ENCODE results near the gene NEK4.

The NEK4 gene

DNA sequence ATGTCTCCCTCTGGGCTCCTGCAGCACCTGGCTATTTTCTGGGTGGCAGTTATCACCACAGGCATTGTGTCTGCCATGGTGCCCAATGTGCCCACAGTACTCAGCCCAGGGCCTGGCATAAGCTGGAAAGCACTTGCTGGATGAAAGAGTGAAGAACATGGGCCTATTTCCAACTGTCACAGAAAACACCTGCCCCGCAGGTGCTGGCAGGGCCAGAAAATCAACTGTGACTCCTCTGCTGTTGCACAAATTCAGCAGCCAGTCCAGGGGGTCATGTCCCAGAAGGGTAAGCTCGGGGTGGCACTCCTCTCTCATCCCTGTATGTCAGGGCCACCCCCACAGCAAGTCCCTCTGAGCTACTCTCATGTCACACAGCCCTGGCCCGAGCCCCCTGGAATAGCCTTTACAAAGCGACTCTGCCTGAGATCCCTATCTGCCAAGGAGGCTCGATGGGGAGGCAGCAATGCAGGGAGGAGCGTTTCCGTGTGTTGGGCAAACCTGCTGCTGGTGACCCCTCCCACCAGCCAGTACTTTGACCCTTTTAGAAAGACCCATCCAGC, 40.8 kb upstream of the NEK4 start:
- no peak for TF ChIP-seq CTCF (IDR thresholded peaks at IDR 0.05; ENCODE audit: low read depth, low read length, missing control alignments)
- DNase-seq (ENCODE audit: low read depth), result no peak
- no peak overlapping the region for H3K4me3 ChIP-seq (ENCODE audit: low read depth, low read length)

- no peak for TF ChIP-seq CTCF (IDR thresholded peaks at IDR 0.05; ENCODE audit: low read depth, low read length, missing control alignments)
Observed at GRCh38 chr3:52810923-52811322, 40.2 kb upstream of the NEK4 start.

GRCh38 chr3:52809662-52810377, 39.1 kb upstream of the NEK4 start:
- DNase-seq (ENCODE audit: low read depth), result no peak
- no peak overlapping the region for H3K4me3 ChIP-seq (ENCODE audit: low read depth, low read length)
- TF ChIP-seq CTCF (IDR thresholded peaks at IDR 0.05; ENCODE audit: low read depth, low read length, missing control alignments), result no peak

More at GRCh38 chr3:52810923-52811322, 40.2 kb upstream of the NEK4 start:
- H3K4me3 ChIP-seq (ENCODE audit: low read depth, low read length), result no peak overlapping the region
- no peak for DNase-seq (ENCODE audit: low read depth)

DNA sequence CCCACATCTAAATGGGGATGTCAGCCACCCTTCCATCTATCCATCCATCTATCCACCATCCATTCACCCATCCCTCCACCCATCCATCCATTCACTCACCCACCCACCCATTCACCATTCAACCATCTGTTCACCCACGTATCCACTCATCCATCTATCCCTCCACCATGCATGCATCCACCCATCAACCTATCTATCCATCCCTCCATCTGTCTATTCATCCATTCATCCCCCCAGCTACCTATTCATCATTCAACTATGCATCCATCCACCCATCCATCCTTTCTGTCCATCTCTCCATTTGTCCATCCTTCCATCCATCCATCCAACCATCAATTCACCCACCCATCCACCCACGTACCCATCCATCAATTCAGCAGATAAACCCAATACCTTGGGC, 38.4 kb upstream of the NEK4 start:
- no peak overlapping the region for H3K4me3 ChIP-seq (ENCODE audit: low read depth, low read length)

GRCh38 chr3:52805270-52806039, 34.7 kb upstream of the NEK4 start:
- no peak for DNase-seq (ENCODE audit: low read depth)
- H3K4me3 ChIP-seq (ENCODE audit: low read depth, low read length), result no peak overlapping the region
- no peak for TF ChIP-seq CTCF (IDR thresholded peaks at IDR 0.05; ENCODE audit: low read depth, low read length, missing control alignments)

More for the DNA sequence above, 38.4 kb upstream of the NEK4 start:
- no peak for TF ChIP-seq CTCF (IDR thresholded peaks at IDR 0.05; ENCODE audit: low read depth, low read length, missing control alignments)
- no peak for DNase-seq (ENCODE audit: low read depth)

GRCh38 chr3:52801839-52802238, 31.1 kb upstream of the NEK4 start:
- DNase-seq (ENCODE audit: low read depth), result no peak
- no peak for TF ChIP-seq CTCF (IDR thresholded peaks at IDR 0.05; ENCODE audit: low read depth, low read length, missing control alignments)

More at GRCh38 chr3:52801839-52802238, 31.1 kb upstream of the NEK4 start:
- H3K4me3 ChIP-seq (ENCODE audit: low read depth, low read length), result no peak overlapping the region

Measured in GM12864 (cell line).